ENCODE data around the gene ADGB.

The ADGB gene

DNA sequence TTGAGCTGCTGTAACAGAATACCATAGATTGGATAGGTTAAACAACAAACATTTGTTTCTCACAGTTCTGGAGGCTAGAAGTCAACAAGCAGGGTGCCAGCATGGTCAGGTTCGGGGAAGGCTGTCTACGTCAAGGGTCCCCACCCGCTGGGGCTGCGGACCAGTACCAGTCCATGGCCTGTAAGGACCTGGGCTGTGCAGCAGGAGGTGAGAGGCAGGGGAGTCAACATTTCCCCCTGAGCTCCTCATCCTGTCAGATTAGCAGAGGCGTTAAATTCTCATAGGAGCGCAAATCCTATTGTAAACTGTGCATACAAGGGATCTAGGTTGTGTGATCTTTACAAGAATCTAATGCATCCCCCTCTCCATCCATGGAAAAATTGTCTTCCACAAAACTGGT is 3.8 kb downstream of the ADGB start:
- Mint-ChIP-seq H3K27ac (no peak overlapping the region), H3K27me3 (ENCODE audit: low read depth, poor library complexity) (peaks cover 2% of the 10 kb centered on the region), H3K4me1 (peaks cover 15% of the 10 kb centered on the region), H3K9me3 (no peaks in the 10 kb centered on the region), H3K36me3 (ENCODE audit: low read depth) (no peaks in the 10 kb centered on the region), H3K4me3 (no peak overlapping the region)
- DNase-seq = no peak
- TF ChIP-seq, protein P1, sequence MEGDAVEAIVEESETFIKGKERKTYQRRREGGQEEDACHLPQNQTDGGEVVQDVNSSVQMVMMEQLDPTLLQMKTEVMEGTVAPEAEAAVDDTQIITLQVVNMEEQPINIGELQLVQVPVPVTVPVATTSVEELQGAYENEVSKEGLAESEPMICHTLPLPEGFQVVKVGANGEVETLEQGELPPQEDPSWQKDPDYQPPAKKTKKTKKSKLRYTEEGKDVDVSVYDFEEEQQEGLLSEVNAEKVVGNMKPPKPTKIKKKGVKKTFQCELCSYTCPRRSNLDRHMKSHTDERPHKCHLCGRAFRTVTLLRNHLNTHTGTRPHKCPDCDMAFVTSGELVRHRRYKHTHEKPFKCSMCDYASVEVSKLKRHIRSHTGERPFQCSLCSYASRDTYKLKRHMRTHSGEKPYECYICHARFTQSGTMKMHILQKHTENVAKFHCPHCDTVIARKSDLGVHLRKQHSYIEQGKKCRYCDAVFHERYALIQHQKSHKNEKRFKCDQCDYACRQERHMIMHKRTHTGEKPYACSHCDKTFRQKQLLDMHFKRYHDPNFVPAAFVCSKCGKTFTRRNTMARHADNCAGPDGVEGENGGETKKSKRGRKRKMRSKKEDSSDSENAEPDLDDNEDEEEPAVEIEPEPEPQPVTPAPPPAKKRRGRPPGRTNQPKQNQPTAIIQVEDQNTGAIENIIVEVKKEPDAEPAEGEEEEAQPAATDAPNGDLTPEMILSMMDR (IDR thresholded peaks at IDR 0.05) = no peak

DNA sequence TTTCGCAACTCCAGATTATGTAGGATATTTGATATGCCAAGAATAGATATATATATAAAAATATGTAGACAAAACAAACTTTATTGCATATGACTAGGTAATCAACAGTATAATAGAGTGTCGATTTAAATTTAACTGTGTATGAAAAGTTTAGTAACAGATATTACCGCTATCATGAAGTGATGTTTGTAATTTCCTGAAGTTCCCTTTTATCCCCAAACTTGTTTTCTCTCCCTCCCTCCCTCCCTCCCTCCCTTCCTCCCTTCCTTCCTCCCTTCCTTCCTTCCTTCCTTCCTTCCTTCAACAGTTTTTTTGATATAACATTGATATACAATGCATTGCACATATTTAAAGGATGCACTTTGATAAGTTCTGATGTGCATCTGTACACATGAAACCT is 15.2 kb downstream of the ADGB start:
- Mint-ChIP-seq H3K4me1 (no peaks in the 10 kb centered on the region), H3K27ac (no peak overlapping the region), H3K27me3 (ENCODE audit: low read depth, poor library complexity) (no peaks in the 10 kb centered on the region), H3K36me3 (ENCODE audit: low read depth) (no peaks in the 10 kb centered on the region), H3K9me3 (no peaks in the 10 kb centered on the region), H3K4me3 (no peak overlapping the region)
- no peak for DNase-seq
- TF ChIP-seq, protein P1 (IDR thresholded peaks at IDR 0.05) = no peak

DNA sequence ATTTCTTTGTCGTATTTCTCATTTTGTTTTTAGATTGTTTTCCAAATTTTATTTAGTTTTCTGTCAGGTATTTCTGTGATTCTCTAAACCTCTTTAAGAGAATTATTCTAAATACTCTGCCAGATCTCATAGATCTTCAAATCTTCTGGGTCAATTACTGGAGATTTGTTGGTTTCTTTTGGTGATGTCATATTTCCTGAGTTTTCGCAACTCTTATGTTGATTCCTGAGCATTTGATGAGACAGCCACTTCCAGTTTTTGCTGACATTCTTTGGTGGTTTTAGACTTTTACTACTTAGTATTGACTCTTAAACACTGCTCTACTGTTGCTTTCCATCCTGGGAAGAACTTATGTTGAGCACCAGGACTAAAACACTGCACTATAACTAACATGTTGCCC is 21.9 kb downstream of the ADGB start:
- no peak for DNase-seq
- TF ChIP-seq, protein P1 (IDR thresholded peaks at IDR 0.05) = no peak
- Mint-ChIP-seq H3K9me3 (no peaks in the 10 kb centered on the region), H3K4me3 (no peak overlapping the region), H3K36me3 (ENCODE audit: low read depth) (no peaks in the 10 kb centered on the region), H3K27me3 (ENCODE audit: low read depth, poor library complexity) (no peaks in the 10 kb centered on the region), H3K27ac (no peak overlapping the region), H3K4me1 (no peaks in the 10 kb centered on the region)

DNA sequence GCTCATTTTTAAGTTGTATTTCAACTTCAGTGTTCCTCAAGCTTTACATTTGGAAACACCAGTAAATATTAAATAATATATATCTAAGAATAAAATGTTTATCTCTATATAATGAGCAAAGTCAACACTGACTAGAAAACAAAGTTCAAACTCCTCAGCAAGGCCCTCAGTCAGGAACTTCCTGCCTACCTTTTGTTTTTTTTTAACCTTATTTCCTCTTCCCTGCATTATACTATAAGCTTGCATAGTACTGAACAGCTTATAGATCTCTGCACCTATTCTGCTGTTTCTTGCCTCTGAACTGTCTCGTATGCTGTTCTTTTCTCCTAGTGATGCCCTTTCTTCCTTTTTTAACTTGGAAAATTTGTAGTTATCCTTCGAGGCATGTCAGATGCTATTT is 29.6 kb downstream of the ADGB start:
- no peaks in the 10 kb centered on the region for H3K9me3 Mint-ChIP-seq
- no peak overlapping the region for H3K27ac Mint-ChIP-seq
- TF ChIP-seq, protein P1 (IDR thresholded peaks at IDR 0.05) = no peak
- no peak for DNase-seq
- no peaks in the 10 kb centered on the region for H3K4me1 Mint-ChIP-seq
- peaks cover 5% of the 10 kb centered on the region for H3K27me3 Mint-ChIP-seq (ENCODE audit: low read depth, poor library complexity)
- no peak overlapping the region for H3K4me3 Mint-ChIP-seq
- no peaks in the 10 kb centered on the region for H3K36me3 Mint-ChIP-seq (ENCODE audit: low read depth)

DNA sequence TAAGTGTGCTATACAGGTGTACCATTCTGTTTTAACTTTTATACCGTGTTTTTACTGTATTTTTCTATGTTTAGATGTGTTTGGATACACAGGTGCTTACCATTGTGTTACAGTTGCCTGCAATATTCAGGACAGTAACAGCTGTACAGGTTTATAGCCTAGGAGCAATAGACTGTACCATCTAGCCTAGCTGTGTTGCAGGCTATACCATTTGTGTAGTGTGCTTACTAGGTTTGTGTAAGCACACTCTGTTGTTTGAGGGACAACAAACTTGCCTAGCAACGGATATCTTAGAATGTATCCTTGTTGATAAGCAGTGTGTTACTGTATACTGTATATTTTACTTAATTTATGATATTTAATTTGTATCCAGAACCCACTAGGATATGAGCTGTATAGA is 35.2 kb downstream of the ADGB start:
- Mint-ChIP-seq H3K9me3 (no peaks in the 10 kb centered on the region), H3K4me1 (no peaks in the 10 kb centered on the region), H3K4me3 (no peak overlapping the region), H3K27me3 (ENCODE audit: low read depth, poor library complexity) (peaks cover 8% of the 10 kb centered on the region), H3K27ac (no peak overlapping the region), H3K36me3 (ENCODE audit: low read depth) (no peaks in the 10 kb centered on the region)
- DNase-seq = no peak
- TF ChIP-seq, protein P1 (IDR thresholded peaks at IDR 0.05) = no peak

DNA sequence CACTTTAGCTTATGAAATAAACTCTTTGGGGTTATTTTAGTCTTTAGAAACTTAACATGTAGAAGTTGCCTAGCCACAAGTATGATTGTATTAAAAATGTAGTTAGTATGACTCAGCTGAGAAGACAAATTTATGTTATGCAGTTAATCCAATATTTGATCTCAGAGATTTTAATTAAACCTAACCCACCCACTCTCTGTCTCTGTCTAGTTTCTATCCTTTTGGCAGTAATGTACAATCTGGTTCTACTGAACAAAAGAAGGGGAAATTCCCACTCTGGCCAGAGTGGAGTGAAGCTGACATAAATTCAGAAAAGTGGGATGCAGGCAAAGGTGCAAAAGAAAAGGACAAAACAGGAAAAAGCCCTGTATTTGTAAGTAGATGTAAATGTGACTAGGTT is 36.4 kb downstream of the ADGB start:
- H3K4me1 Mint-ChIP-seq = no peaks in the 10 kb centered on the region
- no peak overlapping the region for H3K27ac Mint-ChIP-seq

More for the DNA sequence above, 36.4 kb downstream of the ADGB start:
- no peak for DNase-seq
- TF ChIP-seq, protein P1 (IDR thresholded peaks at IDR 0.05) = no peak
- peaks cover 8% of the 10 kb centered on the region for H3K27me3 Mint-ChIP-seq (ENCODE audit: low read depth, poor library complexity)
- H3K4me3 Mint-ChIP-seq = no peak overlapping the region
- no peaks in the 10 kb centered on the region for H3K36me3 Mint-ChIP-seq (ENCODE audit: low read depth)
- no peaks in the 10 kb centered on the region for H3K9me3 Mint-ChIP-seq

Data from nephron progenitor cell (in vitro differentiated cells).